ENCODE data around the gene TUBB4B. TPM values are rescaled to one million over a fixed set of nuclear protein-coding genes. Genes with fewer than 3 reads are reported as not detected.

Gene TUBB4B
- total RNA-seq (2012; rRNA removed) = 261 and 457 TPM in 2 replicates

GRCh38 chr9:137240841-137241489, at the start of gene TUBB4B:
Gene TUBB4B, plus strand, starts transcription at chr9:137241287. Its CDS starts 74 bp downstream, at chr9:137241361.
- Histone ChIP-seq H3K9me3 (replicated peaks; ENCODE audit: low read length) (no peaks in the 10 kb centered on the region), H3K9ac (ENCODE audit: low read depth, low read length) (peak within 1 kb of the TSS; percentile 89), H3K36me3 (ENCODE audit: insufficient read depth, low read length) (peaks cover 26% of the 10 kb centered on the region), H3K27me3 (ENCODE audit: control insufficient read depth, insufficient read depth, low read length) (no peaks in the 10 kb centered on the region), H3K4me2 (ENCODE audit: low read length) (peak within 1 kb of the TSS; percentile 100), H3K4me3 (ENCODE audit: low read length) (peak within 1 kb of the TSS; percentile 96), H3K4me1 (ENCODE audit: control insufficient read depth, insufficient read depth, low read length) (peaks cover 39% of the 10 kb centered on the region)

- Histone ChIP-seq H3K9me3 (replicated peaks; ENCODE audit: low read length) (no peaks in the 10 kb centered on the region), H3K4me2 (ENCODE audit: low read length) (no peak overlapping the region), H3K4me1 (ENCODE audit: control insufficient read depth, insufficient read depth, low read length) (peaks cover 20% of the 10 kb centered on the region), H3K36me3 (ENCODE audit: insufficient read depth, low read length) (peaks cover 27% of the 10 kb centered on the region), H3K27me3 (ENCODE audit: control insufficient read depth, insufficient read depth, low read length) (no peaks in the 10 kb centered on the region), H3K4me3 (ENCODE audit: low read length) (no peak overlapping the region), H3K9ac (ENCODE audit: low read depth, low read length) (no peak overlapping the region)
Observed at GRCh38 chr9:137191691-137192447, 49.2 kb upstream of the TUBB4B start.

GRCh38 chr9:137192448-137192780, 48.7 kb upstream of the TUBB4B start:
- H3K4me1 ChIP-seq (ENCODE audit: control insufficient read depth, insufficient read depth, low read length) = peaks cover 14% of the 10 kb centered on the region
- no peaks in the 10 kb centered on the region for H3K9me3 ChIP-seq (replicated peaks; ENCODE audit: low read length)
- no peak overlapping the region for H3K9ac ChIP-seq (ENCODE audit: low read depth, low read length)
- H3K4me3 ChIP-seq (ENCODE audit: low read length) = no peak overlapping the region
- peaks cover 27% of the 10 kb centered on the region for H3K36me3 ChIP-seq (ENCODE audit: insufficient read depth, low read length)
- H3K27me3 ChIP-seq (ENCODE audit: control insufficient read depth, insufficient read depth, low read length) = no peaks in the 10 kb centered on the region
- H3K4me2 ChIP-seq (ENCODE audit: low read length) = no peak overlapping the region

GRCh38 chr9:137192859-137193258, 48.2 kb upstream of the TUBB4B start:
- peaks cover 27% of the 10 kb centered on the region for H3K36me3 ChIP-seq (ENCODE audit: insufficient read depth, low read length)
- H3K9ac ChIP-seq (ENCODE audit: low read depth, low read length) = no peak overlapping the region

GRCh38 chr9:137193771-137194170, 47.3 kb upstream of the TUBB4B start:
- H3K27me3 ChIP-seq (ENCODE audit: control insufficient read depth, insufficient read depth, low read length) = no peaks in the 10 kb centered on the region
- H3K4me2 ChIP-seq (ENCODE audit: low read length) = no peak overlapping the region
- peaks cover 23% of the 10 kb centered on the region for H3K4me1 ChIP-seq (ENCODE audit: control insufficient read depth, insufficient read depth, low read length)
- no peak overlapping the region for H3K9ac ChIP-seq (ENCODE audit: low read depth, low read length)
- peaks cover 27% of the 10 kb centered on the region for H3K36me3 ChIP-seq (ENCODE audit: insufficient read depth, low read length)
- H3K9me3 ChIP-seq (replicated peaks; ENCODE audit: low read length) = no peaks in the 10 kb centered on the region
- no peak overlapping the region for H3K4me3 ChIP-seq (ENCODE audit: low read length)

More at GRCh38 chr9:137192859-137193258, 48.2 kb upstream of the TUBB4B start:
- no peaks in the 10 kb centered on the region for H3K9me3 ChIP-seq (replicated peaks; ENCODE audit: low read length)
- H3K4me1 ChIP-seq (ENCODE audit: control insufficient read depth, insufficient read depth, low read length) = peaks cover 14% of the 10 kb centered on the region
- no peak overlapping the region for H3K4me2 ChIP-seq (ENCODE audit: low read length)
- H3K27me3 ChIP-seq (ENCODE audit: control insufficient read depth, insufficient read depth, low read length) = no peaks in the 10 kb centered on the region
- H3K4me3 ChIP-seq (ENCODE audit: low read length) = no peak overlapping the region

- Histone ChIP-seq H3K9ac (ENCODE audit: low read depth, low read length) (no peak overlapping the region), H3K4me2 (ENCODE audit: low read length) (no peak overlapping the region), H3K27me3 (ENCODE audit: control insufficient read depth, insufficient read depth, low read length) (no peaks in the 10 kb centered on the region), H3K9me3 (replicated peaks; ENCODE audit: low read length) (no peaks in the 10 kb centered on the region), H3K4me3 (ENCODE audit: low read length) (no peak overlapping the region), H3K4me1 (ENCODE audit: control insufficient read depth, insufficient read depth, low read length) (peaks cover 28% of the 10 kb centered on the region), H3K36me3 (ENCODE audit: insufficient read depth, low read length) (peaks cover 27% of the 10 kb centered on the region)
Observed at GRCh38 chr9:137194388-137194787, 46.7 kb upstream of the TUBB4B start.

GRCh38 chr9:137194909-137195308, 46.2 kb upstream of the TUBB4B start:
- Histone ChIP-seq H3K27me3 (ENCODE audit: control insufficient read depth, insufficient read depth, low read length) (no peaks in the 10 kb centered on the region), H3K4me1 (ENCODE audit: control insufficient read depth, insufficient read depth, low read length) (peaks cover 26% of the 10 kb centered on the region), H3K4me3 (ENCODE audit: low read length) (no peak overlapping the region), H3K36me3 (ENCODE audit: insufficient read depth, low read length) (peaks cover 25% of the 10 kb centered on the region), H3K4me2 (ENCODE audit: low read length) (no peak overlapping the region), H3K9ac (ENCODE audit: low read depth, low read length) (no peak overlapping the region), H3K9me3 (replicated peaks; ENCODE audit: low read length) (no peaks in the 10 kb centered on the region)

GRCh38 chr9:137195525-137196220, 45.4 kb upstream of the TUBB4B start:
- Histone ChIP-seq H3K9me3 (replicated peaks; ENCODE audit: low read length) (no peaks in the 10 kb centered on the region), H3K27me3 (ENCODE audit: control insufficient read depth, insufficient read depth, low read length) (no peaks in the 10 kb centered on the region), H3K4me3 (ENCODE audit: low read length) (no peak overlapping the region), H3K4me2 (ENCODE audit: low read length) (no peak overlapping the region), H3K36me3 (ENCODE audit: insufficient read depth, low read length) (peaks cover 18% of the 10 kb centered on the region), H3K9ac (ENCODE audit: low read depth, low read length) (no peak overlapping the region), H3K4me1 (ENCODE audit: control insufficient read depth, insufficient read depth, low read length) (peaks cover 22% of the 10 kb centered on the region)

GRCh38 chr9:137198051-137198901, 42.8 kb upstream of the TUBB4B start:
- peak overlapping the region; percentile 84 for H3K4me3 ChIP-seq (ENCODE audit: low read length)
- H3K4me1 ChIP-seq (ENCODE audit: control insufficient read depth, insufficient read depth, low read length) = peaks cover 30% of the 10 kb centered on the region
- H3K9ac ChIP-seq (ENCODE audit: low read depth, low read length) = peak overlapping the region; percentile 11
- H3K36me3 ChIP-seq (ENCODE audit: insufficient read depth, low read length) = no peaks in the 10 kb centered on the region
- H3K4me2 ChIP-seq (ENCODE audit: low read length) = peak overlapping the region; percentile 83
- H3K27me3 ChIP-seq (ENCODE audit: control insufficient read depth, insufficient read depth, low read length) = no peaks in the 10 kb centered on the region
- H3K9me3 ChIP-seq (replicated peaks; ENCODE audit: low read length) = no peaks in the 10 kb centered on the region

GRCh38 chr9:137198902-137199283, 42.2 kb upstream of the TUBB4B start:
- Histone ChIP-seq H3K9ac (ENCODE audit: low read depth, low read length) (peak overlapping the region; percentile 44), H3K4me2 (ENCODE audit: low read length) (peak overlapping the region; percentile 83), H3K9me3 (replicated peaks; ENCODE audit: low read length) (no peaks in the 10 kb centered on the region), H3K27me3 (ENCODE audit: control insufficient read depth, insufficient read depth, low read length) (no peaks in the 10 kb centered on the region), H3K4me1 (ENCODE audit: control insufficient read depth, insufficient read depth, low read length) (peaks cover 32% of the 10 kb centered on the region), H3K4me3 (ENCODE audit: low read length) (peak overlapping the region; percentile 84), H3K36me3 (ENCODE audit: insufficient read depth, low read length) (no peaks in the 10 kb centered on the region)
